WI38 (cell line): Measurements from ENCODE around the gene LYRM4.

Experiments used
- H3K4me3 ChIP-seq: 2 replicates; pipeline ENCODE4 v1.5.1; 2011; ENCODE audit warnings: low read depth, mild to moderate bottlenecking, control low read depth, low read length
- CTCF ChIP-seq: IDR thresholded peaks from 2 replicates; pipeline ENCODE4 v1.5.1; 2012; ENCODE audit warnings: low read depth, mild to moderate bottlenecking, control low read depth, low read length

LYRM4 gene

DNA sequence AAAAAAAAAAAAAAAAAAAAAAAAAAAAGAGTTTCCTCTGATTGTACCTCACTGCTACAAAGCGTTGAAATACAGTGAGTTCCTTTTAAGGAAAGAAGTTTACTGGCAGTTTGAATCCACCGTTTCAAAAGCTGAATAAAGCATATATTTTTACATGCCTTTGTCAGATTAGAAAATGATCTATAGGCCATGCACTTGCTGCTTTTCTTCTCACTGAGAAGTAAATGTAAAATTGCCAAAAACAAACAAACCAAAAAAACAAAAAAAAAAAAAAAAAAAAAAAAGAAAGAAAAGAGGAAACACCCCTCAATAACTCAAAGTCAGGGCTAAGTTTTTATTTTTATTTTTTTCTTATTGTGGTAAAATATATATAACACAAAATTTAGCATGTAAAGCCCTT is 81.9 kb downstream of the LYRM4 start:
- no peak overlapping the region for H3K4me3 ChIP-seq
- TF ChIP-seq CTCF, result no peak

GRCh38 chr6:5175635-5176034 is 85.1 kb downstream of the LYRM4 start:
- H3K4me3 ChIP-seq, result no peak overlapping the region
- TF ChIP-seq CTCF, result no peak

DNA sequence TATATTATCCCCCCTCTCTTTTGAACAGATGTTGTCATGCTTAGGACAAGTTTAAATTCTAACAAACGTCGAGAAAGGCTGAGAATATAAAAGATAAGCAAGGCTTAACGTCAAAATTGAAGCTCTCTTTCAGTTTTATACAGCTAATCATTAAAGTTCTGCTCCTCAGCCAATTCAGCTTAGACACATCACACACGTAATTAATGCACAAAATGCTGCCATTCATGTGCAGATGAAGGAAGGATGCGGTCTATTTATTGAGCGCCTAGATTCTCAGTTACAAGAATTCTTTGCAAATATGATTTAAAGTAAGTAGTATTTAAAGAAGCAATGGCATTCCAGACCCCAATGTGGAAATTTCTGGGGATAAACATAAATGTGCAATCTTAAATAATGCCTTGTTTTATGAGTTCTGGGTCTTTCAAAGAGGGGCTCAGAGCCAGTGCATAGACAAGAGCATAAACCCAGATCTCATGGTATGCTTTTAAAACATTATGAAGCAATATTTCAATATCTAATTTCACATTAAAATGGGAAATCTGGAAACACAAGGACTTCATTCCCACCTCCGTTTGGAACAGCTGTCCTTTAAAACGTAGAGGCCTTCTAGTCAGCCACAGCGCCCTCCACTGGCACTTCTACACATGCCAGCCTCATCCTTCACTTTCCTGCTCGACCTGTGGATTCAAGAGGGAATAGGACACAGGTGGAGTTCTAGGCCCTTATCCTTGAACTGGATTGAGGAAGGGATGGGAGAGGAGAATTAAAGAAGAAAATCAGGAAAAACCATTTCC is 85.8 kb downstream of the LYRM4 start:
- TF ChIP-seq CTCF, result peak; percentile 42; the same call in 1 of the 2 replicates
- H3K4me3 ChIP-seq, result no peak overlapping the region

DNA sequence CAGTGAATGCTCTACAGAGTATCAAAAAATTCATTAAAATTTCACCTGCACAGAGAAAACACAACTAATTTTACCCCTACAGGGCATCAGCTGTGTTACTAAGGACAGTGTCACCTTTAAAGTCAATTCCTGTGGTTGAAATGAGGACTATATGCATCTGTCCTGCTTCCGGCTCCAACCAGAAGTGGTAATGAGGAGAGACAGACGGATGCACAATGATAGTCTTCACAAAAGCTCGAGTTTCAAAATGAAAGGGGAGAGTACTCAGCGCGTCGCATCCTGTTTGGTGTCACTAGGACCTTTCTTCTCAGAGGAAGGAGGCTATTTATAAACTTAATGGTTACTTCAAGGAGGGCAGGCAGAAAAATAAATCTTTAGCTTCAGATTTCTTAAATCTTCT is 86.5 kb downstream of the LYRM4 start:
- TF ChIP-seq CTCF, result no peak
- H3K4me3 ChIP-seq, result no peak overlapping the region

GRCh38 chr6:5173810-5174209 is 86.9 kb downstream of the LYRM4 start:
- H3K4me3 ChIP-seq, result no peak overlapping the region
- TF ChIP-seq CTCF, result no peak

DNA sequence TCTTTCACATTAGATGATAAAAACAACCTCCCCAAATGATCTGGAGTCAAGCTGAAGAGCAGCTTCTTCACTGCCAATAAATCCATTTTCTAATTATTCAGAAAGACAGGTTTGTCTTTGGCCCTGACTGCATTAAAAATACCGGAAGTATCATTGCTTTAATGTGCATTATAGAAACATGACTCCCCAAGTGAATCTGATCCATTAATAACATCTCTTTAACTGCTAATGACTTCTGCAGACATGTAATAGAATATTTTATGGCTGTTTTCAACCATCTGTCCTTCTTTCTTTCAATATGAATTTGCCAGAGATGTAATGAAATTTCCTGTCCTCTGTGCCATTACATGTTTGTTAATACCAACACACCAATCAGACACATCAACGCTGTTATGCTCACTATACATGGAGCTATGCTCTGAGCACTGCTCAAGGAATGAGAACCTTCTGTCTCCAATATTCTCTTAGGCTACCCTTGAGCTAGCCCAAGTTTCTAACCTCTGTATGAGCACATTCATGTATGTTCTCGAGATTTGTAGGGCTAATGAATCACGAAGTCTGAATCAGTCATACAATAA is 87.8 kb downstream of the LYRM4 start:
- no peak for TF ChIP-seq CTCF
- no peak overlapping the region for H3K4me3 ChIP-seq

DNA sequence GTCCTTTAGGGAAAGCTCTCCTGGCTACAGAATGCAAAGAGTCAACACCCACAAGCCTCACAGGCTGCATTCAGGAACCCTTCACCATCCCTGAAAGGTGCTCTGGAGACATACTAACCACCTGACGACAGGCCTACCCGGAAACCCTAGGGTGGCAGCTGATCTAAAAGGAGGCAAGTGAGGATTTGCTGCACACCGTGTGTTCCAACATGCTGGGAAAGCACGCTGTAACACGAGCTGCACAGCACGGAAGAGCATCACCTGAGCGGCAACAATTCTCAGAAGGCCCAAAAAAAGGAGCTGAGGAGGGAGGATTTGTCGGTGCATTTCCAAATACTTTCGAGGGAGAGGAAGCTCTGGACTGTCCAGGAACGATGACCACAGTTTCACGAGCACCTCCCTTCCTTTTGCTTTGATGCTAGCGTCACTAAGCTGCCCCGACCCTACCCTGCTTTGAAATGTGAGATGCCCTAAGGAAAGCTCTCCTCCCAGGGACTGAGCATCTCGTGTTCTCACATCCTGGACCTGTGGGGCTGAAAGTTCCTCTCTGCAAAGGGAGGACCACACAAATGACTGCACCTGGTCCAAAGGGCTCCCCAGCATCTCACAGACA is 88.6 kb downstream of the LYRM4 start:
- no peak for TF ChIP-seq CTCF
- no peak overlapping the region for H3K4me3 ChIP-seq
